HCT116 (cell line): ENCODE data around the gene KCNK10. TPM values are rescaled to one million over a fixed set of nuclear protein-coding genes. Genes with fewer than 3 reads are reported as not detected.

Experiments
- ATAC-seq: fragments of 200-7000 bp; cut with Tn5 transposase; 2 replicates; pipeline ENCODE4 v1.9.1; 2020; ENCODE audit warnings: mild to moderate bottlenecking, moderate library complexity
- BruUV-seq: library from RNA; stranded (reverse); fragments of 400-500 nt; replicated peaks from 2 replicates; lab custom pipeline; 2021; lab: Mats Ljungman, UMichigan
- CTCF ChIA-PET: fragments of 300-600 bp; sonication (Branson Sonifier 250); formaldehyde crosslinking; loops from one replicate; lab custom pipeline; 2021; ENCODE audit warnings: antibody characterized with exemption; lab: Charles Lee
- POLR2A ChIA-PET: fragments of 300-600, 350-600 bp; sonication (Branson Sonifier 250); formaldehyde crosslinking; loops from one replicate; lab custom pipeline; 2021; ENCODE audit warnings: antibody characterized with exemption; lab: Charles Lee
- RAD21 ChIA-PET, 2 experiments: fragments of 300-600 bp; sonication (Branson Sonifier 250); formaldehyde crosslinking; loops; one replicate each; lab custom pipeline; 2023; ENCODE audit warnings: low total read pairs in 2 of 2; ENCODE audit not compliant: uncharacterized antibody in 2 of 2, unreplicated experiment in 2 of 2, low non-redundant PET in 1 of 2; lab: Charles Lee
- DNase-seq: peaks from one replicate; pipeline ENCODE4 v3.0.0-alpha.2; 2010; ENCODE audit warnings: low read depth, low spot score
- H2AFZ ChIP-seq: fragments of 200-600 bp; shearing (Covaris generic), sonication (generic); 2 replicates; pipeline ENCODE4 v1.6.1; 2017; ENCODE audit warnings: low read depth, mixed run types, mixed read lengths, antibody characterized with exemption, low read length; ENCODE audit not compliant: poor library complexity, severe bottlenecking
- H3K27ac ChIP-seq: 2 replicates; pipeline ENCODE4 v1.5.1; 2012; ENCODE audit warnings: low read depth, low read length
- H3K27me3 ChIP-seq: fragments of 200-600 bp; sonication (generic); 2 replicates; pipeline ENCODE4 v1.6.1; 2016; ENCODE audit warnings: mixed run types, low read length, mixed read lengths; ENCODE audit not compliant: insufficient read depth
- H3K36me3 ChIP-seq, 2 experiments: fragments of 200-500 bp in 1 of 2; fragments of 200-600 bp in 1 of 2; sonication (Bioruptor generic) in 1 of 2; sonication (generic) in 1 of 2; 2 replicates each; pipeline versions ENCODE4 v1.5.1 to v1.6.1; 2014 to 2016; ENCODE audit warnings: low read length in 2 of 2, inconsistent platforms in 1 of 2, mixed read lengths in 1 of 2, mixed run types in 1 of 2; ENCODE audit not compliant: insufficient read depth in 2 of 2, control insufficient read depth in 1 of 2
- H3K4me1 ChIP-seq, 2 experiments: fragments of 200-600 bp in 1 of 2; sonication (generic) in 1 of 2; 2 replicates each; pipeline versions ENCODE4 v1.5.1 to v1.6.1; 2012 to 2017; ENCODE audit warnings: low read length in 2 of 2, inconsistent platforms in 1 of 2, mild to moderate bottlenecking in 1 of 2, mixed read lengths in 1 of 2, mixed run types in 1 of 2, moderate library complexity in 1 of 2; ENCODE audit not compliant: insufficient read depth in 2 of 2, control insufficient read depth in 1 of 2
- H3K4me2 ChIP-seq: fragments of 200-600 bp; sonication (generic); 2 replicates; pipeline ENCODE4 v1.6.1; 2017; ENCODE audit warnings: mixed run types, low read length, mixed read lengths
- H3K4me3 ChIP-seq, 2 experiments: fragments of 200-600 bp in 1 of 2; sonication (generic) in 1 of 2; replicated peaks in 1 of 2; 2 replicates each; pipeline ENCODE4 v1.5.1; 2011 to 2016; ENCODE audit warnings: low read length in 2 of 2, control low read depth in 1 of 2, low read depth in 1 of 2, mild to moderate bottlenecking in 1 of 2, mixed read lengths in 1 of 2, mixed run types in 1 of 2
- H3K79me2 ChIP-seq: fragments of 200-600 bp; sonication (generic); 2 replicates; pipeline ENCODE4 v1.6.1; 2017; ENCODE audit warnings: mild to moderate bottlenecking, mixed run types, low read length, moderate library complexity, mixed read lengths; ENCODE audit not compliant: insufficient read depth
- H3K9ac ChIP-seq: fragments of 200-600 bp; sonication (generic); 2 replicates; pipeline ENCODE4 v1.6.1; 2016; ENCODE audit warnings: low read length, mixed read lengths
- H3K9me2 ChIP-seq: fragments of 200-600 bp; sonication (generic), shearing (Covaris generic); 2 replicates; pipeline ENCODE4 v1.6.1; 2017; ENCODE audit warnings: mixed run types, mild to moderate bottlenecking, moderate library complexity; ENCODE audit not compliant: insufficient read depth
- H3K9me3 ChIP-seq, 2 experiments: fragments of 200-500 bp in 1 of 2; fragments of 200-600 bp in 1 of 2; sonication (Bioruptor generic) in 1 of 2; sonication (generic) in 1 of 2; 2 replicates each; pipeline ENCODE4 v1.6.1; 2014 to 2017; ENCODE audit warnings: low read length in 2 of 2, mixed read lengths in 2 of 2, inconsistent platforms in 1 of 2, low read depth in 1 of 2, mild to moderate bottlenecking in 1 of 2, mixed run types in 1 of 2, moderate library complexity in 1 of 2; ENCODE audit not compliant: control insufficient read depth in 1 of 2, insufficient read depth in 1 of 2
- H4K20me1 ChIP-seq: fragments of 200-600 bp; sonication (generic), shearing (Covaris generic); 2 replicates; pipeline ENCODE4 v1.6.1; 2017; ENCODE audit warnings: mixed run types, mild to moderate bottlenecking, moderate library complexity; ENCODE audit not compliant: insufficient read depth
- CEBPB ChIP-seq: IDR thresholded peaks from 2 replicates; pipeline ENCODE4 v1.6.1; 2012; ENCODE audit warnings: low read depth
- CTCF ChIP-seq, 3 experiments: fragments of 200-600 bp in 1 of 3; sonication (generic) in 1 of 3; IDR thresholded peaks in 2 of 3; conservative IDR thresholded peaks in 1 of 3; 2 replicates each; pipeline ENCODE4 v1.5.1; 2012 to 2017; ENCODE audit warnings: low read depth in 2 of 3, low read length in 2 of 3, antibody characterized with exemption in 1 of 3, borderline replicate concordance in 1 of 3, control low read depth in 1 of 3, mild to moderate bottlenecking in 1 of 3, mixed read lengths in 1 of 3, mixed run types in 1 of 3, moderate library complexity in 1 of 3; ENCODE audit not compliant: insufficient read depth in 1 of 3
- ELF1 ChIP-seq: IDR thresholded peaks from 2 replicates; pipeline ENCODE4 v1.6.1; 2012; ENCODE audit warnings: low read depth, borderline replicate concordance
- POLR2AphosphoS5 ChIP-seq: IDR thresholded peaks from 2 replicates; pipeline ENCODE4 v1.6.1; 2011; ENCODE audit warnings: mild to moderate bottlenecking, low read depth, low read length, moderate library complexity
- RAD21 ChIP-seq: IDR thresholded peaks from 2 replicates; pipeline ENCODE4 v1.6.1; 2012; ENCODE audit warnings: low read depth, mild to moderate bottlenecking
- SIN3A ChIP-seq: IDR thresholded peaks from 2 replicates; pipeline ENCODE4 v1.6.1; 2012; ENCODE audit warnings: low read depth
- TCF7L2 ChIP-seq: IDR thresholded peaks from 2 replicates; pipeline ENCODE4 v1.7.0; 2011; ENCODE audit warnings: borderline replicate concordance, inconsistent platforms; ENCODE audit not compliant: insufficient read depth, insufficient read length; ENCODE audit errors: extremely low read depth
- ZNF274 ChIP-seq: fragments of 200-500 bp; sonication (Bioruptor generic); IDR thresholded peaks from 2 replicates; pipeline ENCODE4 v1.6.1; 2014; ENCODE audit warnings: mild to moderate bottlenecking, low read depth, low read length, inconsistent platforms
- intact Hi-C: fragments of 100-400 bp; cut with micrococcal nuclease; formaldehyde crosslinking; loops from 2 replicates; pipeline ENCODE4 v1.10.0; 2022
- total RNA-seq: library from RNA; stranded (reverse); gene quantifications from one replicate; pipeline ENCODE4 v1.2.1, GENCODE V29; 2021; ENCODE audit not compliant: unreplicated experiment
- TF ChIP-seq, protein P1 (sequence below): IDR thresholded peaks from 2 replicates; pipeline ENCODE4 v1.6.1; 2012; ENCODE audit warnings: low read depth

The KCNK10 gene
- total RNA-seq, 1 experiment from 2014 or later: not detected

- Histone ChIP-seq H4K20me1 (no peaks in the 10 kb centered on the region), H3K9me3 (no peaks in the 10 kb centered on the region), H3K9me2 (no peaks in the 10 kb centered on the region), H3K36me3 (no peaks in the 10 kb centered on the region), H3K79me2 (no peaks in the 10 kb centered on the region), H3K4me2 (no peak overlapping the region), H3K27me3 (peaks cover 38% of the 10 kb centered on the region), H3K4me3 (no peak overlapping the region), H2AFZ (no peak overlapping the region), H3K27ac (no peak overlapping the region), H3K9ac (no peak overlapping the region), H3K4me1 (no peaks in the 10 kb centered on the region)
- ChIA-PET POLR2A (no interaction called here), RAD21 (no interaction called here), CTCF (no interaction called here)
- TF ChIP-seq ELF1: no peak
- no peak for TF ChIP-seq CTCF (IDR thresholded peaks at IDR 0.05 in 2 of 3, conservative IDR thresholded peaks at IDR 0.05 in 1 of 3; ENCODE audit: borderline replicate concordance in 1 of 3, insufficient read depth in 1 of 3, low read depth in 2 of 3, low read length in 2 of 3)
- TF ChIP-seq ZNF274: no peak
- no peak for TF ChIP-seq CEBPB
- TF ChIP-seq, protein P1, sequence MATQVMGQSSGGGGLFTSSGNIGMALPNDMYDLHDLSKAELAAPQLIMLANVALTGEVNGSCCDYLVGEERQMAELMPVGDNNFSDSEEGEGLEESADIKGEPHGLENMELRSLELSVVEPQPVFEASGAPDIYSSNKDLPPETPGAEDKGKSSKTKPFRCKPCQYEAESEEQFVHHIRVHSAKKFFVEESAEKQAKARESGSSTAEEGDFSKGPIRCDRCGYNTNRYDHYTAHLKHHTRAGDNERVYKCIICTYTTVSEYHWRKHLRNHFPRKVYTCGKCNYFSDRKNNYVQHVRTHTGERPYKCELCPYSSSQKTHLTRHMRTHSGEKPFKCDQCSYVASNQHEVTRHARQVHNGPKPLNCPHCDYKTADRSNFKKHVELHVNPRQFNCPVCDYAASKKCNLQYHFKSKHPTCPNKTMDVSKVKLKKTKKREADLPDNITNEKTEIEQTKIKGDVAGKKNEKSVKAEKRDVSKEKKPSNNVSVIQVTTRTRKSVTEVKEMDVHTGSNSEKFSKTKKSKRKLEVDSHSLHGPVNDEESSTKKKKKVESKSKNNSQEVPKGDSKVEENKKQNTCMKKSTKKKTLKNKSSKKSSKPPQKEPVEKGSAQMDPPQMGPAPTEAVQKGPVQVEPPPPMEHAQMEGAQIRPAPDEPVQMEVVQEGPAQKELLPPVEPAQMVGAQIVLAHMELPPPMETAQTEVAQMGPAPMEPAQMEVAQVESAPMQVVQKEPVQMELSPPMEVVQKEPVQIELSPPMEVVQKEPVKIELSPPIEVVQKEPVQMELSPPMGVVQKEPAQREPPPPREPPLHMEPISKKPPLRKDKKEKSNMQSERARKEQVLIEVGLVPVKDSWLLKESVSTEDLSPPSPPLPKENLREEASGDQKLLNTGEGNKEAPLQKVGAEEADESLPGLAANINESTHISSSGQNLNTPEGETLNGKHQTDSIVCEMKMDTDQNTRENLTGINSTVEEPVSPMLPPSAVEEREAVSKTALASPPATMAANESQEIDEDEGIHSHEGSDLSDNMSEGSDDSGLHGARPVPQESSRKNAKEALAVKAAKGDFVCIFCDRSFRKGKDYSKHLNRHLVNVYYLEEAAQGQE: no peak
- TF ChIP-seq SIN3A: no peak
- no peak for TF ChIP-seq TCF7L2
- no peak for TF ChIP-seq RAD21
- TF ChIP-seq POLR2AphosphoS5: no peak
- no peak for ATAC-seq
- BruUV-seq: no TSS peak
- no peak for DNase-seq
- intact Hi-C loops: no loop called here
These were observed 3.5 kb upstream of the KCNK10 start for GRCh38 chr14:88326352-88327103.
